NCI-H187 (cell line): ENCODE results near the gene CENPF.

ENCODE experiments used
- DNase-seq, 2 experiments: peaks; one replicate each; lab custom pipeline; 2025; lab: John Stamatoyannopoulos, UW

CENPF gene

DNA sequence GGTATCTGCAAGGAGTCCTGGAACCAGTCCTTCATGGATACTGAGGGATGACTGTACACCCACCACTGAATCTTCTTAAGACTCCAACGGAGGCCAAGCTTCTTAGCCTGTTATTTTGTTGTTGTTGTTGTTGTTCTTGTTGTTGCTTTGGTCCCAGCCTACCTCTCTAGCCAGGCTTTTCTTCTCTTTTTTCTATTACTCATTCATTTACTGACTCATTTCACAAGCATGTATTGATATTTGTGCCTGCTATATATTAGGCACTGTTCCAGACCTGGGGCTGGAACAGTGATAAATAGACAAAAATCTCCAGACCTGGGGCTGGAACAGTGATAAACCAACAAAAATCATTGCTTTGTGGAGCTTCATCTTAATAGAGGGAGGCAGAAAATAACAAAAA, 20.4 kb downstream of the CENPF start:
- DNase-seq, result no peak

DNA sequence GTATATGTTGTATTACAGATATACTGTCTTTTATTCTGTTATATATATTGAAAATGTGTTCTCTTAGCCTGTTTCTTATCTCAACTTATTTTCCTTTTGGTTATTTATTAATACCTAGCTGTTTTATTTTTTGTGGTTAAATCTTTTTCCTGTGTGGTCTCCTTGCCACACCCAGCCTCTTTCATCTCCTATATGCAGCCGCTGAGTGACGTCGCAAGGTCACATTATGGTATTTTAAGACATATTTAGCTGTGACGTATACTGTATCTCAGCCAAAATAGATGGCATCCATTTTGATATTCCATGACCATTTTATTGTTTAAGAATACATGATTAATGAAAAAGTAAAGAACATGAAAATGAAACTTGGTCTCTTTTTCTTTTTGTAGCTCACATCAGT, 29.1 kb downstream of the CENPF start:
- no peak for DNase-seq

DNA sequence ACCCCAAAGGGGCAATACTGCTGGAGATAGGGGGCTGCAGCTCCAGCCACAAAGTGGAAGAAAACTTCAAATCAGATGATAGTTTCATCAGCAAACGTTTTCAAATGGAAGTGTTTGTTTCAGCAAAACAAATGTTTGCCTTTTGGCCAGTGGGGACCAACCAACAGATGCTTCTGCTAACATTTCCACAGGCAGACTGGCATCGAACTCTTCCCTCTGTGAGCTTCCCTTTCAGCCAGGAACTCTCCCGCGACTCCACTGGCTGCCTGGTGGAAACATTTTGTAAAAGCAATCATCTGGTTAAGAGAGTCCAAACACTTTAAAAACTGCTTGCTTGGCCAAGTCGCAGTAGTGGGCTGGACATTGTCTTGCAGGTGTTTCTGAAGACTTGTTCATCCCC, 30.7 kb downstream of the CENPF start:
- DNase-seq, result no peak

DNA sequence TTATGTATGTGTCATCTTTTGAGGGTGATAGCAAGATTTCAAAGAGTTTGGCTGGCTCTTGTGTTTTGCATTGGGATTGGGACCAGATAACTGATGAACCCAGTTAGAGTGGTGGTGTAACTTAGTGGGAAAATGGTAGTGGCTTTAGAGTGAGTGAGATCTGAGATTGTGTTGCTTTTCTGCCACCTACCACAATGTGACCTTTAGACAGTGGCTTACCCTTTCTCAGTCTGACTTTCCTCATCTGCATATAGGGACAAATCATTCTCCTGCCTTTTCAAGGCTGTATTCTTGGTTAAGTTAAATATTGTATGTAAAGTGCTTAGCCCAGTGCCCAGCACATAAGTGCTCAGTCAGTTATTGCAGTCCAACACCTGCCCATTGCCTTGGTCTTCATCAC, 31.3 kb downstream of the CENPF start:
- no peak for DNase-seq

DNA sequence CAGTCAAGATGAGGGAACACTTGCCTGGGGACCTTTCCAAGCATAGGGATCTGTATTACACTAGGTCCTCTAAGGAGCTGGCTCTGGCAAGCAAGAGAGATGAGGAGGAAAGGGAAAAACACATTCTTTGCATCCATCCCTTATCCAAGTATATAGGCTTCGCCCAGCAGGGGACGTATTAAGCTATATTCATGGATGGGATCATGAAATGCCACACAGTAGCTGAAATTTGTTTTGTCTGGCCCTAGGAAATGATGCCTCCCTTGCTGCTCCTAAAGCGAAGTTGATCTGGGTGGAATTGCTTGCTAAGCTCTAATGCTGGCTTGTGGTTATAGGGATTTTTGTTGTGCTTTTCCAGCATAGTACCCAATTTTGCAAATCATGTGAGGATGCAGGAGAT, 32.1 kb downstream of the CENPF start:
- no peak for DNase-seq

DNA sequence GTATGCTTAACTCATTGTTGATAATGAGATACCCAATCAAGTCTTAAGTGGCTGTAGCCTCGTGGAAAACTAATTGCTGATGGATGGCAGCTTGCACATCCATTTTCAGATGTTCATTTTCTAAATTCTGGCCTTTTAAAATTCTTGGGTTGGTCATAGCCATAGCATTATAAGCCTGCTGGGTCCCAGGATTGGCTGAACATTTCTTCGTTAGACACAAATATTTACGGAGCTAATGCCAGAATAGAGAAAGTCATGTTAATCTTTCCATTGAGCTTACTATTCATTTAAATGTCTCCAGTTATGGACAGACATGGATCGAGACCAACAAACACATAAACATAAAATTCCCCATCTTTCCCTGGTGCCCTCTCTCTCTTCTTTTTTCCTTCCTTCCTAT, 32.5 kb downstream of the CENPF start:
- no peak for DNase-seq

DNA sequence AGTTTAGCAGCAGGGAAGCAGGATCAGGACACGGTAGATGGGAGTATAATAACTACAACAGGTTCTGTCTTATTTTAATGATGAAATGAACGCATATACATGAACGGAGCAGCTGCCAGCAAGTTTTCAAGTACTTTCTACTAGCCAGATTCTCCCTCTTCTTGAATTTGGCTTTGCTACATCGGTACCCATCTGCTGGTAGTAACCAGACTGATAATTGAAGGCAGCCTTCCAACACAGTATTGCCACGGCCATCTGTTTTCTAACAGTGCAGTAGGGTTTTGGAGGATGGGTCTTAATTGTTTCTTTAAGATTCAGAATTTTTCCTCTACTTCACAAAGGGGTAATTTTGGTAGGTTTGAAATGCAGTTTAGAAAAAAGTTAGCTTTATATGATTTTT, 33.4 kb downstream of the CENPF start:
- DNase-seq, result no peak

DNA sequence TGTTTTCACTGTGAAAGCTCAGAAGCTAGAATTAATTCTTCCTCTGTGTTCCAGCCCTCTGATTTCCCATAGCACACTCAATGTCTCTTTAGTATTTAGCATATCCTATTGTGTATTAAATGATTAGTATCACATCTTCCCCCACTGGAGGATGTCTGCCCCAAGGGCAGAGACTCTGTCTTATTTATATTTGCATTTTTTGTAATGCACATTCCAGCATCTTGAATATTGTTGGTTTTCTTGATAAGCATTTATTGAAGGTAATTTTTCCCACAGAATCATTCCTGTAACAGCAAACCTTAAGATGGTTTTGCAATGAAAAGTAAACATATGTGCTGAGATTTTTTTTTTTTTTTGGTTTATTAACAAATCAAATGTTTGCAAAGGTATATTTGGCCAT, 34.1 kb downstream of the CENPF start:
- DNase-seq, result no peak

DNA sequence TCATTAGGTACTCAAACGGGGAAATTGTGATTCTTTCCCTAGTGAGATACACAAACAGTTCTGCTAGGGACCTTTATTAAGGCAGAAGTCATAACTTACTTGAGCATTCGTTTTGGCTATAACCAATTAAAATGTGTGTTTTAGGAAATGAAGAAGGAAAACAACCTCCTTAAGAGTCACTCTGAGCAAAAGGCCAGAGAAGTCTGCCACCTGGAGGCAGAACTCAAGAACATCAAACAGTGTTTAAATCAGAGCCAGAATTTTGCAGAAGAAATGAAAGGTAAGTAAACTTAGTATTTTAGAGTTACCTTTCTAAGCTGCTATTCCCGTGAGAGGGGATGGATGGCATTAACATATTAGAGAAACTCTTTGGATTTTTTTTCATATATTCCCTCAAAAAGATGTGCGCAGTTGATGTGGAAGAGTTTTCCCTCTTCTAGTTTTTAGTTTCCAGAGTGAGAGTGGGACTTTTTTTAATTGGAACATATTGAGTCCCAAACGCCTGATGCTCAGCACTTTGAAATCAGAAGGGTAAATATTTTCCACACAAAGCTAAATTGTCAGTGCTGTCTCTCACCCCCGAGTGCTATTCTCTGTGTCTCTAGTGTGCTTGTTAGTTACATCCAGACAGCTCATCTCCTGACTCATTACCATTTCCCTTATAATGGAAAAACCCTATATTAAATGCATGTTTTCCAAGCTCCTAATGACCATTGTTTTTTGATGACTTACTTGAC, 34.9 kb downstream of the CENPF start:
- DNase-seq, result no peak

DNA sequence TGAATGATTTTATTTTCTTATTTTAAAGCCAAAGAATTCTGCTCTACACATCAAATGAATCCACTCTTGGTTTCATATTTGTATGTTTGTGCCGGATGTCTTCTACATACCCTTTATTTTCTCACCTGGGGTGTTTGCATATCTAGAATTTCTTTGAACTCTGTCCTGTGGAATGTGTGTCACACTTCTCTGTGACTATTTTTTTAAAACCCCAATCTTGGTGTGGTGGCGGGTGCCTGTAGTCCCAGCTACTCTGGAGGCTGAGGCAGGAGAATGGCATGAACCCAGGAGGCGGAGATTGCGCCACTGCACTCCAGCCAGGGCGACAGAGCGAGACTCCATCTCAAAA, 35.4 kb downstream of the CENPF start:
- DNase-seq, result no peak

DNA sequence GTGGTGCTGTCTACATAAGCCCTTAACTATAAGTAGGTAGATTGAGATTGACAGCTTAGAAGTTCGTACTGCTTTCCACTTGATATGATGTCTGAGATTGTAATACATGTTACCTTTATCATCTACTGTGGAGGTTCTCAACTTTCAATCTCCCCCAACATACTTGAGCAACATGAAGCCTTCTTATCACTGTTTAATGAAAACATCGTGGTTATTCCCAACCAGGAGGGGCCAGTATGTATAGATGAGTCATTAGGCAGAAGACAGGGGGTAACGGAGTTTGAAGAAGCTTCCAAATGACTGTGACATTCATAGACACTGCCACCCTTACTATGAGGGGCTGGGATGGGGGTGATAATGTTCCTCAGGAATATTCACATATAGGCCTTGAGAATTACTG, 36.0 kb downstream of the CENPF start:
- DNase-seq, result no peak

DNA sequence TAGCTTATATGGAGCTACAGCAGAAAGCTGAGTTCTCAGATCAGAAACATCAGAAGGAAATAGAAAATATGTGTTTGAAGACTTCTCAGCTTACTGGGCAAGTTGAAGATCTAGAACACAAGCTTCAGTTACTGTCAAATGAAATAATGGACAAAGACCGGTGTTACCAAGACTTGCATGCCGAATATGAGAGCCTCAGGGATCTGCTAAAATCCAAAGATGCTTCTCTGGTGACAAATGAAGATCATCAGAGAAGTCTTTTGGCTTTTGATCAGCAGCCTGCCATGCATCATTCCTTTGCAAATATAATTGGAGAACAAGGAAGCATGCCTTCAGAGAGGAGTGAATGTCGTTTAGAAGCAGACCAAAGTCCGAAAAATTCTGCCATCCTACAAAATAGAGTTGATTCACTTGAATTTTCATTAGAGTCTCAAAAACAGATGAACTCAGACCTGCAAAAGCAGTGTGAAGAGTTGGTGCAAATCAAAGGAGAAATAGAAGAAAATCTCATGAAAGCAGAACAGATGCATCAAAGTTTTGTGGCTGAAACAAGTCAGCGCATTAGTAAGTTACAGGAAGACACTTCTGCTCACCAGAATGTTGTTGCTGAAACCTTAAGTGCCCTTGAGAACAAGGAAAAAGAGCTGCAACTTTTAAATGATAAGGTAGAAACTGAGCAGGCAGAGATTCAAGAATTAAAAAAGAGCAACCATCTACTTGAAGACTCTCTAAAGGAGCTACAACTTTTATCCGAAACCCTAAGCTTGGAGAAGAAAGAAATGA, 37.6 kb downstream of the CENPF start:
- no peak for DNase-seq

DNA sequence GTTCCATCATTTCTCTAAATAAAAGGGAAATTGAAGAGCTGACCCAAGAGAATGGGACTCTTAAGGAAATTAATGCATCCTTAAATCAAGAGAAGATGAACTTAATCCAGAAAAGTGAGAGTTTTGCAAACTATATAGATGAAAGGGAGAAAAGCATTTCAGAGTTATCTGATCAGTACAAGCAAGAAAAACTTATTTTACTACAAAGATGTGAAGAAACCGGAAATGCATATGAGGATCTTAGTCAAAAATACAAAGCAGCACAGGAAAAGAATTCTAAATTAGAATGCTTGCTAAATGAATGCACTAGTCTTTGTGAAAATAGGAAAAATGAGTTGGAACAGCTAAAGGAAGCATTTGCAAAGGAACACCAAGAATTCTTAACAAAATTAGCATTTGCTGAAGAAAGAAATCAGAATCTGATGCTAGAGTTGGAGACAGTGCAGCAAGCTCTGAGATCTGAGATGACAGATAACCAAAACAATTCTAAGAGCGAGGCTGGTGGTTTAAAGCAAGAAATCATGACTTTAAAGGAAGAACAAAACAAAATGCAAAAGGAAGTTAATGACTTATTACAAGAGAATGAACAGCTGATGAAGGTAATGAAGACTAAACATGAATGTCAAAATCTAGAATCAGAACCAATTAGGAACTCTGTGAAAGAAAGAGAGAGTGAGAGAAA, 38.4 kb downstream of the CENPF start:
- no peak for DNase-seq

DNA sequence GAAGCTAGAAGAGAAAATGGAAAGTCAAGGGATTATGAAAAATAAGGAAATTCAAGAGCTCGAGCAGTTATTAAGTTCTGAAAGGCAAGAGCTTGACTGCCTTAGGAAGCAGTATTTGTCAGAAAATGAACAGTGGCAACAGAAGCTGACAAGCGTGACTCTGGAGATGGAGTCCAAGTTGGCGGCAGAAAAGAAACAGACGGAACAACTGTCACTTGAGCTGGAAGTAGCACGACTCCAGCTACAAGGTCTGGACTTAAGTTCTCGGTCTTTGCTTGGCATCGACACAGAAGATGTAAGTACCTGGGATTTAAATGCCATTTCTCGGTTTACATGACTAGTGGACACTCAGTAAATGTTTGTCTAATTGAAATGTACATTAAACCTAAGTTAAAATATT, 40.0 kb downstream of the CENPF start:
- no peak for DNase-seq

DNA sequence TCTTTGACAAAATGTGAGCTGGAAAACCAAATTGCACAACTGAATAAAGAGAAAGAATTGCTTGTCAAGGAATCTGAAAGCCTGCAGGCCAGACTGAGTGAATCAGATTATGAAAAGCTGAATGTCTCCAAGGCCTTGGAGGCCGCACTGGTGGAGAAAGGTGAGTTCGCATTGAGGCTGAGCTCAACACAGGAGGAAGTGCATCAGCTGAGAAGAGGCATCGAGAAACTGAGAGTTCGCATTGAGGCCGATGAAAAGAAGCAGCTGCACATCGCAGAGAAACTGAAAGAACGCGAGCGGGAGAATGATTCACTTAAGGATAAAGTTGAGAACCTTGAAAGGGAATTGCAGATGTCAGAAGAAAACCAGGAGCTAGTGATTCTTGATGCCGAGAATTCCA, 42.7 kb downstream of the CENPF start:
- DNase-seq, result no peak

DNA sequence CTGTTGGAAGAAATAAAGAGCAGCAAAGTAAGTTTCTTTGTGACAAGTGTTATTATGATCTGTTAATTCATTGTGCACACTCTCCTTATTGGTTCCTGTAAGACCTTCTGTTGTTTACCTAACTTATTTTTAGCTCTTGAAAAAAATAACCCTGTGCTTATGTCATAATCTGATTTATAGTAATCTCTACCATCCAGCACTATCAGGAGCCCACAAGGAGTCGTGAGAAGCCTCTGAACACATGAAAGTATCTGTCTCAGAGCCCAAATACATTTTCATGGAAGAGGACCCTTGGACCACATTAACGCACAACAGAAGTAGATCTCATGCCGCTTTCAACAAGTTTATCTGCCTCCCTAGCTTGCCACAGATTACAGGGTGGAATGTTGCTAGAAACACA, 45.8 kb downstream of the CENPF start:
- no peak for DNase-seq

DNA sequence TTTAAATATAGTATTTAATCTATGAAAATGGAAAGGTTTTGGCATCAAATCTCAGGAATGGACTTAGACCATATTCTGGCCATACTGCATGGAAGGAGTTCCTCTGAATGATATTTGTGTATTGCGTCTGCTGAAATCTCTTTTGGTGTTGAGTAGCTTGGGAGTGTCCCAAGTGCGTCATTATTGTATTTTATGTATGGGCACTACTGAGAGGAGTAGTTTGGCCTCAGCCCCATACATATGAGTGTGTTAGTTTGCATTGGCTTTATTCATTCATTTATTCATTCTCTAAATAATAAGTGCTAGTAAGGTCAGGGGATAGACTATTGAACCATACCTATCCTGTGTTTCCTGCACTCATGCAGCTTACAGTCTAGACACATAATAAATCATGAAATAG, 46.6 kb downstream of the CENPF start:
- no peak for DNase-seq

DNA sequence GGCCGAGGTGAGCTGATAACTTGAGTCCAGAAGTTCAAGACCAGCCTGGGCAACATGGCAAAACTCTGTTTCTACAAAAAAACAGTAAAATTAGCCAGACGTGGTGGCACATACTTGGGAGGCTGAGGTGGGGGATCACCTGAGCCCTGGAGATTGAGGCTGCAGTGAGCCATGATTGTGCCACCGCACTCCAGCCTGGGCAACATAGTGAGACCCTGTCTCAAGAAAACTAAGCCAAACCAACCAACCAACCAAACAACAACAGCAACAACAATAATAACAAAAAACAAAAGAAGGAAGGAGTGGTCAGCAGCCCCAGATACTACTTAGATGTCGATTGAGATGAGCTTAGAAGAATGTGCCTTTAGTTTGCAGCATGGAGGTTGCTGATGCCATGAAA, 47.7 kb downstream of the CENPF start:
- no peak for DNase-seq

DNA sequence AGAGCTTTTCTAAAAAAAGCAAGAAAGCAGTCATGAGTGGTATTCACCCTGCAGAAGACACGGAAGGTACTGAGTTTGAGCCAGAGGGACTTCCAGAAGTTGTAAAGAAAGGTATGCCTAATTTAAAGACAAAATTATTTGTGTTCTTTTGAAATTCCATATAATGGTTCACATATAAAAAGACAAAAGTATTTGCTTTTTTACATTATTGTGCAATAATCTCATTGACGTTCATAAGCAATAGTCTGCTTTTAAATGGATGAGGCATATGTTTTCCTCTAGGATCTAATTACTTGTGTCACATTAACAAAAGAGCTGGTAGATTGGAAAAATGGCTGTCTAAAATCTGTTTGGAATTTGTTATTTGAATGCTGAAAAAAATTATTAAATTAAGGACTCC, 54.3 kb downstream of the CENPF start:
- DNase-seq, result no peak

DNA sequence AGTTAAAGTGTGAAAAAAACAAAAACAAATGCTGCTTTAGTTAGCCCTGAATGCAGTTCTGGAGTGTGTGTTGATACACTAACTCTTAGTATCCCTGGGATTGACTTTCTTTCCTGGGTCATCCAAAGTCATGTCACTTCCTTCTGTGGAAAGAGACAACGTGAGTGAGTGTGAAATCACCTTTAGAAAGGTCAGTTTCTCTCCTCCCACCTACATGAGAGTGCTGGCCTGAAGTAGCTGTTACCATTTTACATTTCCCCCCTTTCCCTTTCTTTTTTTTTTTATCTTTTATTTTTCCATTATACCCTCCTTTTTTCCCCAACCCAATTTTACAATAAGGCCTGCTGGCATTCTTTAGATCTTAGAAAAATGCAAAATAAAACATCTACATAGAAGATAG, 55.2 kb downstream of the CENPF start:
- DNase-seq, result no peak

DNA sequence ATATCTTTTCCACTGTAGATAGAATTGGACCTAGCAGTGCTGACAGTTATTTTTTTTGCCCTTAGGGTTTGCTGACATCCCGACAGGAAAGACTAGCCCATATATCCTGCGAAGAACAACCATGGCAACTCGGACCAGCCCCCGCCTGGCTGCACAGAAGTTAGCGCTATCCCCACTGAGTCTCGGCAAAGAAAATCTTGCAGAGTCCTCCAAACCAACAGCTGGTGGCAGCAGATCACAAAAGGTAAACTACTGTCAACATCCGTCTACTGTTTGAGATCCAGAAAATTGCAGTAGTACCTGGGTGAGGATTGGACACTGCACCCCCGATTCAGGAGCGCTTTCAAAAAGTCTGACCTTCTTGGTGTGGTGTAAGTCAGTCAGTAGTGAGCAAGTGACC, 55.8 kb downstream of the CENPF start:
- no peak for DNase-seq

DNA sequence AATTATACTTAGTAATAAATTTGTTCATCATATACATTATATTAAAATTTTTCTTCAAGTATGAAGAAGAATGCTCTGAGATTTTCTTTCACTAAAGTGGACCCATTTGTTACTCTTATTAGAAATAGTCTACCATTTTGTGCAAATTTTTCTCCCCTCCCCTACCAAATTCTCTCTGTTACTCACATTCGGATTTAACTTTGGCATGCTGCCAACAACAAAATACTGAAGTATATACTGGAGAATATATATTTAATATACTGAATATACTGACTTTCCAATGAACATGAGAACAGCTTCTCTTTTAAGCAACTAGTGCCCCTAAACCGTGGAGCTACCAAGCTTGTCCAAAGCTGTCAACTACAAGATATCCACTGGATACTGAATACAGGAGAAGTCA, 57.2 kb downstream of the CENPF start:
- no peak for DNase-seq

DNA sequence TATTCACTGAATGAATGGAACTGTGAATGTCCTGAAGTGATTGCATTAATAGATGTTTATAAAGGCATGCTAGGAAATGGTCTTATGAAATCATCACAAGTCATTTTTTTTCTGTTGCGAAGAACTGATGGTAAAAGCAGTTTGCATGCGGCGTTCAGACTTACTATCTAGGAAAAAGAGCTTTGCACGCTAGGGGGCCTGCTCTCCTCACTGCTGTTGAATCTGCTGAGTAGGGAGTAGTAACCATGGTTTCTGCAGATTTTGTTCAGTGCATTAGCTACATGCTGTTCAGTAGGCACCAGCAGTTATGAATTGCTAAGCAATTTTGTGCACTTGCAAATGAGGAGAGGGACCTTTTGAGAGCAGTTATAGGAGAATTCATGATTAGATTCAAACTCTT, 57.9 kb downstream of the CENPF start:
- no peak for DNase-seq
